Measurements from ENCODE around the gene H2BK1.

- TF ChIP-seq CTCF (IDR thresholded peaks at IDR 0.05) (no peak), POLR2A (IDR thresholded peaks at IDR 0.05) (no peak)
These were observed 3.0 kb downstream of the H2BK1 start for GRCh38 chr7:151207315-151207714.

All from lower leg skin (tissue), 3 donors.